Thyroid gland (tissue), 4 donors: Measurements from ENCODE around the gene FOXO1. TPM values are rescaled to one million over a fixed set of nuclear protein-coding genes. Genes with fewer than 3 reads are reported as not detected.
A peak's percentile ranks its signal among the peaks of the same experiment; 100 is the strongest.

Experiments
- DNase-seq, 2 donors: peaks; one replicate each; pipeline ENCODE4 v3.0.0-alpha.2; 2019
- H3K27ac ChIP-seq, 3 donors: fragments of 200-600 bp; sonication (generic); 1 replicate in 2 of 3; 2 replicates in 1 of 3; pipeline ENCODE4 v1.5.1; 2016 to 2019; ENCODE audit warnings: mild to moderate bottlenecking in 1 of 3, moderate library complexity in 1 of 3
- H3K27me3 ChIP-seq: fragments of 200-600 bp; sonication (generic); one replicate; pipeline ENCODE4 v1.5.1; 2019
- H3K36me3 ChIP-seq, 2 donors: fragments of 200-600 bp; sonication (generic); one replicate each; pipeline ENCODE4 v1.5.1; 2016 to 2019
- H3K4me1 ChIP-seq, 2 donors: fragments of 200-600 bp; sonication (generic); one replicate each; pipeline ENCODE4 v1.5.1; 2017 to 2019
- H3K4me3 ChIP-seq, 3 donors: fragments of 200-600 bp; sonication (generic); replicated peaks in 1 of 3; 1 replicate in 2 of 3; 2 replicates in 1 of 3; pipeline ENCODE4 v1.5.1; 2016; ENCODE audit warnings: mild to moderate bottlenecking in 1 of 3
- H3K9me3 ChIP-seq: fragments of 200-600 bp; sonication (generic); one replicate; pipeline ENCODE4 v1.5.1; 2017
- POLR2A ChIP-seq, 2 donors: fragments of 450-650 bp; IDR thresholded peaks; one replicate each; pipeline ENCODE4 v1.6.1; 2017; ENCODE audit warnings: antibody characterized with exemption in 2 of 2, mild to moderate bottlenecking in 2 of 2, moderate library complexity in 1 of 2
- WGBS, 2 donors: methylation state at CpG; one replicate each; pipeline ENCODE4 v1.1.5; 2017; 5-methylcytosine and 5-hydroxymethylcytosine counted together
- intact Hi-C: fragments of 100-400 bp; cut with DNase I; formaldehyde crosslinking; loops from one replicate; pipeline ENCODE4 v1.15.1; 2023
- total RNA-seq, 4 donors: library from RNA; depleted of rRNA; stranded (reverse); fragments of >200 nt; gene quantifications; one replicate each; pipeline ENCODE4 v1.2.3, GENCODE V29; 2016
- TF ChIP-seq, protein P1 (sequence below), 6 experiments: fragments of 200-600 bp in 3 of 6; fragments of 450-650 bp in 3 of 6; sonication (generic) in 3 of 6; IDR thresholded peaks; one replicate each; pipeline ENCODE4 v1.5.1; 2016 to 2019; ENCODE audit warnings: antibody characterized with exemption in 6 of 6, mild to moderate bottlenecking in 2 of 6, inconsistent platforms in 1 of 6, moderate library complexity in 1 of 6

FOXO1 gene
- total RNA-seq, 4 donors from 2014 or later = 65.2 to 92.9 (median 70.0) TPM

DNA sequence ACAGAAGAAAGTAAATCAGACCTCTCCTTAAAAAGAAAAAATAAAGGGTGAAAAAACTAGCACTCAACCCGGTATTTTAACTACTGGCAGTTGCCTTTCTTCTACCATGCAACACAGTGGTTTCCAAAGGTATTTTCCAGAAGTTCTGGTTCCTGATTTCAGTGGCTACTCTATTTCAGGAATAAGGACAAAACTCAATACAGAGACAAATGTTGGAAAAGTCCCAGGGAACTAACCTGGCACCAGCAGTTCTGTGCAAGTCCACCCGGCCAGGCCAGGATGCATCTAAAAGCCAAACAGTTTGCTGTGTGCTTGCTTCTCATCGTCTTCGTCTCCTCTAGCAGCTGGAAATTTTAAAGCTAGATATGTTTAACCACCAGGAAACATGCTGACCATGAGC lies 52.5 kb downstream of the FOXO1 start:
- no peak for TF ChIP-seq POLR2A (IDR thresholded peaks at IDR 0.05)
- TF ChIP-seq, protein P1, sequence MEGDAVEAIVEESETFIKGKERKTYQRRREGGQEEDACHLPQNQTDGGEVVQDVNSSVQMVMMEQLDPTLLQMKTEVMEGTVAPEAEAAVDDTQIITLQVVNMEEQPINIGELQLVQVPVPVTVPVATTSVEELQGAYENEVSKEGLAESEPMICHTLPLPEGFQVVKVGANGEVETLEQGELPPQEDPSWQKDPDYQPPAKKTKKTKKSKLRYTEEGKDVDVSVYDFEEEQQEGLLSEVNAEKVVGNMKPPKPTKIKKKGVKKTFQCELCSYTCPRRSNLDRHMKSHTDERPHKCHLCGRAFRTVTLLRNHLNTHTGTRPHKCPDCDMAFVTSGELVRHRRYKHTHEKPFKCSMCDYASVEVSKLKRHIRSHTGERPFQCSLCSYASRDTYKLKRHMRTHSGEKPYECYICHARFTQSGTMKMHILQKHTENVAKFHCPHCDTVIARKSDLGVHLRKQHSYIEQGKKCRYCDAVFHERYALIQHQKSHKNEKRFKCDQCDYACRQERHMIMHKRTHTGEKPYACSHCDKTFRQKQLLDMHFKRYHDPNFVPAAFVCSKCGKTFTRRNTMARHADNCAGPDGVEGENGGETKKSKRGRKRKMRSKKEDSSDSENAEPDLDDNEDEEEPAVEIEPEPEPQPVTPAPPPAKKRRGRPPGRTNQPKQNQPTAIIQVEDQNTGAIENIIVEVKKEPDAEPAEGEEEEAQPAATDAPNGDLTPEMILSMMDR (IDR thresholded peaks at IDR 0.05) = no peak
- Histone ChIP-seq H3K4me1 (peaks cover 35 to 54% of the 10 kb centered on the region in 2 donors), H3K36me3 (no peaks in the 10 kb centered on the region), H3K27ac (peak overlapping the region; percentile 33 to 65 (median 40)), H3K4me3 (no peak overlapping the region), H3K27me3 (no peaks in the 10 kb centered on the region), H3K9me3 (no peaks in the 10 kb centered on the region)
- WGBS, 2 donors = 43 to 56% methylated on average over 4 of the region's 4 CpGs
- intact Hi-C loops = no loop called here
- peak; percentile 24 to 31 for DNase-seq

DNA sequence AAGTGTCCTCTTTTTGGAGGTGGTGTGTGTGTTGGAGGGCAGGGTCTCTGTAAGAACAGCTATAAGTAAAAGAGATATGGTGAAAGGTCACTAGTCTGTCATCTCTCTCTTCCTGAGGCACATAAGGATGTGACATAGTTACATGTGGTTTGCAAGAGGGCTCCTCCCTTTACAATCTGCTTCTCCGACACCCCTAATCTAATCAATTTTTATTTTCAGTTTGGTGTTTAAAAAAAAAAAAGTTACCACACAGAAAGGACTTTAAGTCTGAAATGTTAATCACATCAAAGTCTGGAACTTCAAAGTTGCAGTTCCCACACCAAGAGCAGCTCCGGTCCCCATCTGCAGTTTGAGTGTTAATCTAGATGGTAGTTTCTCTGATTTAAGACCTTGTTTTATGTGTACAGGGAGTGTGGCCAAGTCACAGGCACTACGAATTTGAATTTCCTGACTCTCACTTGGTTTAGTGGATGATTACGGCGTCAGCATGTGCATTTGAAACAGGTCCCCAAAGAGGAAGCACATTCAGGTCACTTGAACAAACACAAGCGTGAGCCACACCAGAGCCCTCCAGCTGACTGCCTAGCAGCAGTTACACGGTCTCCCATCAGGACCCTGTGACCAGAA lies 53.1 kb downstream of the FOXO1 start:
- H3K27ac ChIP-seq = peak overlapping the region; percentile 33 to 65 (median 40)
- no peaks in the 10 kb centered on the region for H3K9me3 ChIP-seq
- no peaks in the 10 kb centered on the region for H3K36me3 ChIP-seq
- intact Hi-C loops = no loop called here
- H3K4me3 ChIP-seq = no peak overlapping the region
- 32 to 33% methylated on average over 7 of the region's 7 CpGs for WGBS, 2 donors
- peaks cover 35 to 48% of the 10 kb centered on the region in 2 donors for H3K4me1 ChIP-seq
- H3K27me3 ChIP-seq = no peaks in the 10 kb centered on the region
- TF ChIP-seq, protein P1 (IDR thresholded peaks at IDR 0.05) = no peak
- no peak for TF ChIP-seq POLR2A (IDR thresholded peaks at IDR 0.05)
- peak; percentile 56 for DNase-seq

DNA sequence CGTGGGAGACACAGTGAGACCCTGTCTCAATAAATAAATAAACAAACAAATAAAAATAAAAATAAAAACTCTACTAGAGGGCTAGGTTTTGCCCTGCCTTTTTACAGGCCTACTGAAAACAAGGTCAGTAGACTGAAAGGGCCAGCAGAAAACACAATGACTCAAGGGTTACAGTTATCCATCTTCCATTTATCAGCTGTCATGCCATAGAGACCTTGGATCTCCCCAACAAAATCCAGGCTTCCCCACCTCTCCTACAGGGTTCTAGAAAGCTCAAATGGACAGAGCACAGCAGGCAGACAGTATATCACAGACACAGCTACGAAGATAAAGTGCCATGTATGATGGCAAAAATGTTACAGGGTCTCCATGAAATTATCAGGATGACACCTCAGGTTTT lies 54.4 kb downstream of the FOXO1 start:
- intact Hi-C loops = no loop called here
- no peaks in the 10 kb centered on the region for H3K9me3 ChIP-seq
- TF ChIP-seq POLR2A (IDR thresholded peaks at IDR 0.05) = no peak
- TF ChIP-seq, protein P1 (IDR thresholded peaks at IDR 0.05) = no peak
- no peak for DNase-seq
- no peaks in the 10 kb centered on the region for H3K27me3 ChIP-seq
- no peaks in the 10 kb centered on the region for H3K36me3 ChIP-seq
- peaks cover 35 to 44% of the 10 kb centered on the region in 2 donors for H3K4me1 ChIP-seq
- WGBS, 2 donors = 71 to 82% methylated on average over 2 of the region's 2 CpGs
- peak overlapping the region in 1 of 3 donors; percentile 65 for H3K27ac ChIP-seq
- H3K4me3 ChIP-seq = no peak overlapping the region

DNA sequence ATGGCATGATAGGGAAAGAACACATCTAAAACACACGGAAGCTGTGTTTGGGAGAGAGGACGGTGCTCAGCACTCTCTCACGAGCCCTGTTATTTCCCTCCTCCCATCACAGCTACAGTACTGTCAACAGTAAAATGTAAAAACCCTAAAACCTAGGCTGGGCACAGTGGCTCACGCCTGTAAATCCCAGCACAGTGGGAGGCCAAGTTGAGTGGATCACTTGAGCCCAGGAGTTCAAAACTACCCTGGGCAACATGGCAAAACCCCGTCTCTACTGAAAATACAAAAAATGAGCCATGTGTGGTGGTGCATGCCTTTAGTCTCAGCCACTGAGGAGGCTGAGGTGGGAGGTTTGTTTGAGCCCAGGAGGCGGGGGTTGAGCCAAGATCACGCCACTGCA lies 54.8 kb downstream of the FOXO1 start:
- Histone ChIP-seq H3K4me1 (peaks cover 32 to 44% of the 10 kb centered on the region in 2 donors), H3K9me3 (no peaks in the 10 kb centered on the region), H3K27me3 (no peaks in the 10 kb centered on the region), H3K4me3 (no peak overlapping the region), H3K27ac (no peak overlapping the region), H3K36me3 (no peaks in the 10 kb centered on the region)
- DNase-seq = no peak
- TF ChIP-seq, protein P1 (IDR thresholded peaks at IDR 0.05) = no peak
- TF ChIP-seq POLR2A (IDR thresholded peaks at IDR 0.05) = no peak
- 85 to 92% methylated on average over 7 of the region's 7 CpGs for WGBS, 2 donors
- intact Hi-C loops = no loop called here

DNA sequence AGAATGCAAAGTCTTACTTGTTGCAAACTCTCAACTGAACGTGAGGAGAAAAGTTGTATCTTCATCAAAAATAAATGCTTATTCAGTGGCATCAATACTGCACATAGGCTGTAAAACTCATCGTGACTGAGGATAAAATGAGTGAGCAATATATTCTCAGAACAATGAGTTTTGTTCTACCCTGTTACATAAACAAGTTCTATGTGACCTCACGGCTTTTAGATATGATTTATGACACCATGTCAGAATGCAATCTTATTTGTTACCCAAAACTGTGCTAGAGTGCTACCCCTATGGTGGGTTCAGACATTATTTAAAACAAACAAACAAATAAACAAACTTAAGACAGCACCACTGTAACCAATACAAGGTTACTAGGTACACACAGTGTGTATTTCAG lies 55.4 kb downstream of the FOXO1 start:
- H3K36me3 ChIP-seq = no peaks in the 10 kb centered on the region
- no peaks in the 10 kb centered on the region for H3K9me3 ChIP-seq
- no peak overlapping the region for H3K27ac ChIP-seq
- WGBS, 2 donors = 74 to 87% methylated on average over 3 of the region's 3 CpGs
- no peaks in the 10 kb centered on the region for H3K27me3 ChIP-seq
- TF ChIP-seq, protein P1 (IDR thresholded peaks at IDR 0.05) = no peak
- TF ChIP-seq POLR2A (IDR thresholded peaks at IDR 0.05) = no peak
- H3K4me3 ChIP-seq = no peak overlapping the region
- intact Hi-C loops = no loop called here
- DNase-seq = no peak
- peaks cover 26 to 44% of the 10 kb centered on the region in 2 donors for H3K4me1 ChIP-seq
